ENCODE measurements around the gene SMARCAL1.

Gene SMARCAL1

GRCh38 chr2:216428618-216429350 is 16.5 kb downstream of the SMARCAL1 start:
- no peak for DNase-seq

DNA sequence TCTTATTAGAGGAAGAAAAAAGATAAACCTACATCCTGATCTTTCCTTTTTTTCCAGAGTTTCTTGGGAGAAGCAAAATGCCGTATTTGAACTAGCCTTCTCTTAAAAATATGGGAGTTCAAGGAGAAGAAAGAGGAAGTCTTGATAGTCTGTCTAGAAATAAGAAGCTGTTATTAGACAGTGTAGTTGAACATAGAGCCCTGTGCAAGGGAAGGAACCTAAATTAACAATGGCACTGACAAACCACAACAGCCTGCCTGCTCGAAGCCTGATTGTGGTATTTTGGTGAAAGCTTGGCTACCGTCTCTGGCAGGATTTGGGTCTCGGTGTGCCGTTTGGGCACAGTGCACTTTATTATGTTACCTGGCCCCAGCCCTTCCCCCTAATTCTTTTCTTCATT is 17.1 kb downstream of the SMARCAL1 start:
- DNase-seq: no peak

DNA sequence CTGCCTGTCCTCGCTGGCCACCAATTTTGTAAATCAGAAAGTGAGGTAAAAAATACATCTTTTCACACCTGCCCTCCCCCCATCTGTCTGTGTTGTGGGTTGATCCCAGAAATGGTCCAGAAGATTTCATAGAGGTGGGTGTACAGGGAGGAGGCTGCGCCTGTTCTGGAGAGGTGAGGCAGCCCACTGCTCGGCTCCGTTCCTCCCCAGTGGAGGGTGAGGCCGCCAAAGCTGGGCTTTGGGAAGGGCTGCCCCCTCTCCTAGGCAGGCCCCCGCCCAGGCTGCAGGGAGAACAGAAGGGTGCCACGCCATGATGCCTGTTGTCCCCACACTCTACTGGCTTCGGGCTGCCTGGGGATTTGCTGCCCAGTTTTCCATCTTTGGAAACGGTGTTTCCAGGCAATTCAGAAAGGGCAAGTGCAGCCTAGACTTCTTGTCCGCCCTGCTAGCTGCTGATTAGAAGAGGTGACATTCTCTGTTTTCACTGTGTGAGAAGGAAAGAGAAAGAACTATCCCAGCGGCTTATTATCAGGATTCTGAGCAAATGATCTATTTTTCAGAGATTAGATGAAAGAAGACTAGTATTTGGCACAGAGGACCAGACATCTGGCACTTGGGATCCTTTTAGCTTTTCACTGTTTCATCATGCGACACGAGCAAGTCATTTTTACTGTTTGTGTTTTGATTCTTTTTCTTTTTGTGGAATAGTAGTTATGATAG is 18.7 kb downstream of the SMARCAL1 start:
- DNase-seq: no peak

- no peak for DNase-seq
Measured at GRCh38 chr2:216431531-216431856, 19.2 kb downstream of the SMARCAL1 start.

GRCh38 chr2:216436383-216436782 is 24.1 kb downstream of the SMARCAL1 start:
- no peak for DNase-seq

- DNase-seq: no peak
Measured at GRCh38 chr2:216441308-216442010, 29.2 kb downstream of the SMARCAL1 start.

DNA sequence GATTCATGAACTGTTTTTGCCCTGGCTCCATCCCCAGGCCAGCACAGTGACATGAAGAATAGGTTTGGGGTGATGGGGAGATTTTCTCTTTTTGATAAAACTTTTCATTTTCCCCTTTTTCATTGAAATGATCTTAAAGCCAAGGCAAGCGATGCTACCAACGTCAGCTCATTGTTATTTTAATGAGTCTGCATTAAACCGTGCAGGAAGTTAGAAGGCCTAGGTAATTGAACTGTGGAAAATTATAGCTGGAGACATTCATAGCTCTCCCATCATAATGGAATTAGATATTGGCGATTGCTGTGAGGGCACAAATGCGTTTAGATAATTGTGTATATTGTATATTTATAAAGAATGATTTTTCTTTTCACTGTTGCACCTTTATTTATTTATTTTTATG is 33.2 kb downstream of the SMARCAL1 start:
- DNase-seq: no peak

DNA sequence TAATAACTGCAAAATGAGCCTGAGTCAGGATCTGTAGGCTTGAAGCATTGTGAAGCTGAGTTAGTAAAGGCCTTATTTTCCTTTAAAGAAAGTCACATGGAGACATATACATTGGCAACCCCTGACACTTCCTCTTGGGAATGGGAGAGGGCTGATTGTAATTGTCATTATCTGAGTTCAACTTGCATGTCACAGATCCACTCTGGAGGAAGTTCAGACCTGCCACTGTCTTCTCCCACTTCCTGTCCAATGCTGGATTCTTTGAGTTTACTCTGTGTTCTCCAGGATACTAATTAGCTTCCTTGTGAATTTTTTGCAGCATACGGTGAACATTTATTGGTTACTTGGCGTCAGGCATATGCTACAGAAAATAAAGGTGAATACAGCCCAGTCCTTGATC is 34.1 kb downstream of the SMARCAL1 start:
- no peak for DNase-seq

- no peak for DNase-seq
Measured at GRCh38 chr2:216447293-216447692, 35.0 kb downstream of the SMARCAL1 start.

DNA sequence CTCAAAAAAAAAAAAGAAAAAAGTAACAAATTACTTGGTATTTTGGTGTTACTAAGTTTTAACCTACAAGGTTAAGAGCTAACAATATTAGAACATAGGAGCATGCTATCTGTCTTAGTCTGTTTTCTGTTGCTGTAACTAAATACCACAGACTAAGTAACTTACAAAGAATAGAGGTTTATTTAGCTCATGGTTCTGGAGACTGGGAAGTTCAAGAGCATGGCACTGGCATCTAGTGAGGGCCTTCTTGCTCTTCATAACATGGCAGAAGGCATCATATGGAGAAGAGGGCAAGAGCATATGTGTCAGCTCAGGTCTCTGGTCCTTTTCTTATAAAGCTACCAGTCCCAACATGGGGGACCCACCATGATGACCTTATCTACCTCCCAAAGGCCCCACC is 36.5 kb downstream of the SMARCAL1 start:
- no peak for DNase-seq

DNA sequence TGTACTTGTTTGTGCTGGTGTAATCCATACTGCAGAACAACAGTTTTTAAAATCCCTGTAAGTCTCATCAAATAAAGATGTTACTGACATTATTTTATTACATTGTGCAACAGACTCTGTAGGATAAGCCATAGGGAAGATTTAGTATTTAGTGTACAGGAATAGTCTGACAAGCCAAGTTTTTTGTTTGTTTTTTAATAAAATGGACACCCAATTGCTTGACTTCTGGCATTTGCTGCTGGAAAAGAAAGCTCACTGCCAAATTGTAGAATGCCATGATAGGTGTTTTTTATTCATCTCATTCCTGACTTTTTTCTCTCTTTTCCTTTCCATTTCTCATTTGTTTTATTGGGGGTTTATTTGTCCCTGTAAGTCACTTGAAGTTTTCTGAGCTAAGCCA is 38.1 kb downstream of the SMARCAL1 start:
- no peak for DNase-seq

DNA sequence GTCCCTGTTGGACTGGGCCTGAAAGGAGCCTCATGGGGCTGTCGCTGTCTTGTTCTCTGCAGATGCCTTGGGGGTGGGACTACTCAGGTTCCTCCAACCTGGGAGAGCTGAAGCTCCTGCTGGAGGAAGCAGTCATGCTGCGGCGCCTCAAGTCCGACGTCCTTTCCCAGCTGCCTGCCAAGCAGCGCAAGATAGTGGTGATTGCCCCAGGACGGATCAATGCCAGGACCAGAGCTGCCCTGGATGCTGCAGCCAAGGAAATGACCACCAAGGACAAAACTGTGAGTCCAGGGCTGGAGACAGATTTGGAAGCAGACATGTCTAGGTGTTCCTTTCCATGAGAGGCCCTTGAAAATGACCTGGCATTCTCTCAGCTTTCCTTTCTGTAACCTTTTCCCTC is 38.5 kb downstream of the SMARCAL1 start:
- DNase-seq: no peak

DNA sequence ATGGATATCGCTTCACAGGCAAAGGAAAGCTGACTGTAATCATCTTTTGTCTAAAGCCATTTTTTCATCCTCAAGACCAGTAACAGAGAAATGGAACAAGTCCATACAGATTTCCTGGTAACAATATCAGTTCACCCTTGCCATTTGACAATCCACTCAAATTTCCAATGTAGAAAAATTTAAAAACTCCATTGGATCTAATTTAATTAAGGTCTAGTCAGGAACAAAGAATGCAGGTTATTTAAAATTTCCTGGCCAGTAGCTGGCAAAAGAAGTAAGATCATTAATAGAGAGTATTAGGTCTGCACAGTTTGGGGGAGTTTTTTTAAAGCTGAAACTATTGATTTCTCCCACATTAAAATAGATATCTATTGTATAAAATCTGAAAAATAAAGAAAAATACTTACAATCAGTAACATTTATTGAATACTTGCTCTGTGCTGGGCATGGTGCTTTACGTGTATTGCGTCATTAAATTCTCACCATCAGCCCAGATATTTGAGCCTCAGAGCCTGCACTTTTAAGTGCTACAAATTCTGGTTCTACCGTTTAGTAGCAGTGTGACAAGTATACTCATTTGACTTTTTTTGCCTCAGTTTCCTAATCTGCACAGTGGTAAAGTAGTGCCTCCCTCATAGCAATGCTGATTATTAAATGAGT is 41.8 kb downstream of the SMARCAL1 start:
- no peak for DNase-seq

GRCh38 chr2:216463148-216463547 is 50.9 kb downstream of the SMARCAL1 start:
- no peak for DNase-seq

GRCh38 chr2:216464104-216464720 is 51.9 kb downstream of the SMARCAL1 start:
- DNase-seq: no peak

DNA sequence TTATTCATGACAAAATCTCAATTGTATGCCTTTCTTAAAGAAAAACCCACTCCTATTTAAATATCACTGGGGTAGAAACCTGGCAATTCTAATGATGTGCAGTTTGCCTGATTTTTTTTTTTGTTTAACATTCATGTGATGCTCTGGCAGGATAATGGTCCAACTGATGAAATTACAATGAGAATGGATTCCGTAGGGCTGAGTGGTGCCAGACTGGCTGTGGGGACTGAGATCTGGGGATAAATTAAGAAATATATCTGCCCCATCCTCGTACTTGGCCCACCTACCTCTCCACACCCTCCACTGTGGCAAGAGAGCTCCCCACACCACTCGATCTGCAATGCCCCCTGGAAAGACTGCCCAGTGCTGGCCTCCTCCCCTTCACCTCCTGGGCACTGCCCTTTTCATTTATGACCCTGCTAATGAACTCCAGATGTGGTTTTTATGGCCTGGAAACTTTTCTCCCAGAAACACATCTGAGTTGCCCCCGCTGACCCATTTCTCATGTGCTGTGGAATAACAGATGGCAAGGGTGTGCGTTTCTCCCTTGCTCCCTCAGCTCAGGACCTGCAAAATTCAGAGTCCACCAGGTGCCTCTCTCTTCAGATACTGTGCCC is 53.4 kb downstream of the SMARCAL1 start:
- DNase-seq: no peak

DNA sequence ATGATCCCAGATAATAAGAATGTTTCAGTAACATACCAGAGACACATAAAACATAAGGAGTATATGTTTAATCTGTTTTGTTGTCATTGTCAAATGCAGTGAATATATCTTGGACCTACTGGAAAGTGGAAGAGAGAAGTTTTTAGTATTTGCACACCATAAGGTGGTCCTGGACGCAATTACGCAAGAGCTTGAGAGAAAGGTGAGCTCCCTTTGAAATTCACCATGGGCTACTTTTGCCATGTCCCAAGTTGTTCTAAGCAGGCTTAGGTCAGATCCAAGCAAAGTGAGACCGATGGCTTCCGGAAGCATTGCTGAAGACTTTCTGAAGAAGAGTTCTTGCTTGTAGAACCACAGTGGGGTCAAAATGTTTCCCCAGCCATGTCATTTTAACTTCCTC is 55.6 kb downstream of the SMARCAL1 start:
- no peak for DNase-seq

DNA sequence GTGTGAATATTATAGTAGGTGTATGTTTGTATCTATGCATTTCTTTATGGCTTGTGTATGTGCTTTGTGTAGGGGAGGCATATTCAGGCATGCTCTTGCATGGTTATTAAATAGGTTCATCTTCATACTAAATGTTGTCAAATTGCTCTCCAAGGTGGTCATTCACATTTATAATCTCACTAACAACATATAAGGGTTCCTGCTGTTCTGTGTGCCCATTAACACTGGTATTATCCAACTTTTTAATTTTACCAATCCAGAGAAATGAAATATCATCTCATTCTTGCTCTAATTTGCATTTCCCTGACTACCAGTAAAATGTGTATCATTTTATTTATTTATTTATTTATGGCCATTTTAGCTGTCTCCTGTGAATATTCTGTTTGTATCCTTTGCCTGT is 57.4 kb downstream of the SMARCAL1 start:
- no peak for DNase-seq

DNA sequence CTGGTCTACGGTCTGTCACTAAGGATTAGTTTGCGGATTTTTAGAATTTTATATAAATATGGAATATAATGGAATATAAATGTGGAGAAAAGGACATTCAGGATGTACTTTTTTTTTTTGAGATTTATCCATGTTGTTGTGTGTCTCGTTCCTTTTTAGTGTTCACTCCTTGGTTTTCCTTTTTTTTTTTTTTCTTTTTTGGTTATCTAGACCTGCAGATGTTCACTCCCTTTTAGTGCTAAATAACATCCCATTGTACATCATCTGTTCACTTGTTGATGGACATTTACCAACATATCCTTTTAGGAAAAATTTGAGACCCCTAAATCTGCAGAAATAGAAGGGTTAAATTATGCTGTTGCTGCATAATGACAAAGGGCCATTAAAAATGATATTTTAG is 60.9 kb downstream of the SMARCAL1 start:
- DNase-seq: no peak

DNA sequence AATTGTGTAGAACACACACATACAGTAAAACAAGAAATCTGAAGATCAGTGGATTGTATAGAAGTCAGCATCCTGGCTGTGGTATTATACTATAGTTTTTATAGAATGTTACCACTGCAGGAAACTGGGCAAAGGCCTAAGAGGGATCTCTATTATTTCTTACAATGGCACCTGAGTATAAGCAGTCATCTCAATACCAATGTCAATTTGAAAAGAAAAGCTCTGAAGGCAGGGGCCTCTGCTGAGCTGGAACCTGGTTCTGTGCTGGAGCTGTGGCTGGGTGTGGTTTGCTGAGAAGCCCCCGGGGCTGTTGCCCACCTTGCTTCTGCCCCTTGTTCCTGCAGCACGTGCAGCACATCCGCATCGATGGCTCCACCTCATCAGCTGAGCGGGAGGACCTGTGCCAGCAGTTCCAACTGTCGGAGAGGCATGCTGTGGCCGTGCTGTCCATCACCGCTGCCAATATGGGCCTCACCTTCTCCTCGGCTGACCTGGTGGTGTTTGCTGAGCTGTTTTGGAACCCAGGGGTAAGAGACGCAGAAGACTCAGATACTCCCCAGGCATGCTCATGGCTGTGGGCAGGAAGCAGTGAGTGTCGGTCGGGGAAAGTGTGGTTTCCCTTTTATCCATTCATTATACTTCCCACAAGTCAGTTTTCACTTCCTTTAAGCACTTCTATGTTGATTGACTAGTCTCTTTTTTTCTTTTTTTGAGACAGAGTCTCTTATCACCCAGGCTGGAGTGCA is 62.8 kb downstream of the SMARCAL1 start:
- no peak for DNase-seq

DNA sequence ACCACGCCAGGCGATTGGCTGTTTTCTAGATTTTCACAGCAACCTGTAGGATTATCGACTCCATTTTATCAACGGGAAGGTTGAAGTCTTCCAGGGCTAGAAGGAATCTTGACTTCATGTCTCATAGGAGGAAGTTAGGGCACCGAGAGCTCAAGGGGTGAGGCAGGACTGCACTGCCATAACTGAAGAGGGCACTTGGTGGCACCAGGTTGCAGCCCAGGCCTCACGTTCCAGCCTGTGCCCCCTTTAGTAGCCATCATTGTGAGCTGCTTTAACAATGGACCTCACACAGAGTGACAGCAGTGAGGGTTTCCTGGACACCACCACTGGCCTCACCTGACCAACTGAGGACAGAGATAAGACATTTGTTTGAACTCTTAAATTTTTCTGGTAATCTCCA is 63.5 kb downstream of the SMARCAL1 start:
- no peak for DNase-seq

Measured in DMS 273 treated with DMSO at 0.1 percent for 48 hours (cell line).